GM19372 (cell line): Measurements from ENCODE around the gene ACAP3.

Experiments
- ATAC-seq: cut with Tn5 transposase; IDR thresholded peaks from one replicate; pipeline ENCODE4 v1.9.1; 2021; ENCODE audit warnings: mild to moderate bottlenecking, low read depth, moderate library complexity; ENCODE audit not compliant: unreplicated experiment

ACAP3 gene

GRCh38 chr1:1344655-1345361 lies 37.1 kb upstream of the ACAP3 start:
- ATAC-seq = no peak

GRCh38 chr1:1343811-1344421 lies 36.2 kb upstream of the ACAP3 start:
- no peak for ATAC-seq

- no peak for ATAC-seq
Observed at GRCh38 chr1:1342584-1343115, 34.9 kb upstream of the ACAP3 start.

GRCh38 chr1:1342061-1342562 lies 34.4 kb upstream of the ACAP3 start:
- ATAC-seq = no peak

GRCh38 chr1:1341549-1342021 lies 33.9 kb upstream of the ACAP3 start:
- no peak for ATAC-seq

GRCh38 chr1:1340791-1341548 lies 33.2 kb upstream of the ACAP3 start:
- no peak for ATAC-seq

- ATAC-seq = no peak
Observed at GRCh38 chr1:1340185-1340584, 32.5 kb upstream of the ACAP3 start.

GRCh38 chr1:1338278-1338677 lies 30.5 kb upstream of the ACAP3 start:
- no peak for ATAC-seq

GRCh38 chr1:1337793-1338147 lies 30.0 kb upstream of the ACAP3 start:
- no peak for ATAC-seq

- no peak for ATAC-seq
Observed at GRCh38 chr1:1336931-1337792, 29.4 kb upstream of the ACAP3 start.

GRCh38 chr1:1336446-1336845 lies 28.7 kb upstream of the ACAP3 start:
- ATAC-seq = no peak

- no peak for ATAC-seq
Observed at GRCh38 chr1:1335792-1336248, 28.1 kb upstream of the ACAP3 start.

- no peak for ATAC-seq
Observed at GRCh38 chr1:1335283-1335682, 27.6 kb upstream of the ACAP3 start.

GRCh38 chr1:1334835-1335234 lies 27.1 kb upstream of the ACAP3 start:
- no peak for ATAC-seq

GRCh38 chr1:1333551-1334241 lies 26.0 kb upstream of the ACAP3 start:
- ATAC-seq = no peak

- ATAC-seq = no peak
Observed at GRCh38 chr1:1332774-1333480, 25.2 kb upstream of the ACAP3 start.

- ATAC-seq = no peak
Observed at GRCh38 chr1:1332031-1332755, 24.5 kb upstream of the ACAP3 start.
